ENCODE results near the gene TRMO. TPM values are rescaled to one million over a fixed set of nuclear protein-coding genes. Genes with fewer than 3 reads are reported as not detected.

Gene TRMO
- total RNA-seq, 1 experiment from 2014 or later, result 15.8 TPM

DNA sequence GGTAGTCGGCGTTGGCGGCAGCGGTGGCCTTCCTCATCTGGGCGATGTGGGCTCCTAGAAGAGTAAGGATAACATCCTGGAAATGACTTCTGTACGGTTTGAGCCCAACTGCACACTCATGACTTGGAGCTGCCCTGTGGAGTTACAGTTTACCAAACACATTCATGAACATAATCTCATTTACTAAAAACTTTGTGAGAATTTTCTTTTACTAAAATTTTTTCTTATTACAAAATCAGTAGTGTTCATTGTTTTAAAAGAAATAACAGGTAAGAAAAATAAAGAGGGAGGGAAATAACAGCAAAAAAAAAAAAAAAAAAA lies 63.9 kb downstream of the TRMO start:
- H3K9me2 ChIP-seq (ENCODE audit: insufficient read depth), result no peaks in the 10 kb centered on the region
- no peak overlapping the region for H3K27ac ChIP-seq
- BruUV-seq (replicated peaks), result no TSS peak
- H3K4me2 ChIP-seq, result no peak overlapping the region
- H3K4me1 ChIP-seq (replicated peaks; ENCODE audit: insufficient read depth), result no peaks in the 10 kb centered on the region
- H2AFZ ChIP-seq, result no peak overlapping the region
- H3K27me3 ChIP-seq (ENCODE audit: insufficient read depth, low read depth), result no peaks in the 10 kb centered on the region
- H3K79me2 ChIP-seq (ENCODE audit: low read depth), result no peaks in the 10 kb centered on the region
- H3F3A ChIP-seq (ENCODE audit: insufficient read depth, low read depth), result no peaks in the 10 kb centered on the region
- TF ChIP-seq, protein P1, sequence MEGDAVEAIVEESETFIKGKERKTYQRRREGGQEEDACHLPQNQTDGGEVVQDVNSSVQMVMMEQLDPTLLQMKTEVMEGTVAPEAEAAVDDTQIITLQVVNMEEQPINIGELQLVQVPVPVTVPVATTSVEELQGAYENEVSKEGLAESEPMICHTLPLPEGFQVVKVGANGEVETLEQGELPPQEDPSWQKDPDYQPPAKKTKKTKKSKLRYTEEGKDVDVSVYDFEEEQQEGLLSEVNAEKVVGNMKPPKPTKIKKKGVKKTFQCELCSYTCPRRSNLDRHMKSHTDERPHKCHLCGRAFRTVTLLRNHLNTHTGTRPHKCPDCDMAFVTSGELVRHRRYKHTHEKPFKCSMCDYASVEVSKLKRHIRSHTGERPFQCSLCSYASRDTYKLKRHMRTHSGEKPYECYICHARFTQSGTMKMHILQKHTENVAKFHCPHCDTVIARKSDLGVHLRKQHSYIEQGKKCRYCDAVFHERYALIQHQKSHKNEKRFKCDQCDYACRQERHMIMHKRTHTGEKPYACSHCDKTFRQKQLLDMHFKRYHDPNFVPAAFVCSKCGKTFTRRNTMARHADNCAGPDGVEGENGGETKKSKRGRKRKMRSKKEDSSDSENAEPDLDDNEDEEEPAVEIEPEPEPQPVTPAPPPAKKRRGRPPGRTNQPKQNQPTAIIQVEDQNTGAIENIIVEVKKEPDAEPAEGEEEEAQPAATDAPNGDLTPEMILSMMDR (conservative IDR thresholded peaks at IDR 0.05), result no peak
- no peak for TF ChIP-seq EZH2 (IDR thresholded peaks at IDR 0.05; ENCODE audit: low read depth)
- H3K9me3 ChIP-seq (ENCODE audit: insufficient read depth, low read depth), result no peaks in the 10 kb centered on the region
- intact Hi-C loops (cut with micrococcal nuclease; ENCODE audit: unreplicated experiment), result no loop called here
- DNase-seq, result no peak
- no peaks in the 10 kb centered on the region for H4K20me1 ChIP-seq (ENCODE audit: insufficient read depth)
- ChIA-PET POLR2A (ENCODE audit: unreplicated experiment) (no interaction called here), CTCF (no interaction called here)
- no peak overlapping the region for H3K4me3 ChIP-seq
- no peaks in the 10 kb centered on the region for H3K36me3 ChIP-seq (ENCODE audit: low read depth)

DNA sequence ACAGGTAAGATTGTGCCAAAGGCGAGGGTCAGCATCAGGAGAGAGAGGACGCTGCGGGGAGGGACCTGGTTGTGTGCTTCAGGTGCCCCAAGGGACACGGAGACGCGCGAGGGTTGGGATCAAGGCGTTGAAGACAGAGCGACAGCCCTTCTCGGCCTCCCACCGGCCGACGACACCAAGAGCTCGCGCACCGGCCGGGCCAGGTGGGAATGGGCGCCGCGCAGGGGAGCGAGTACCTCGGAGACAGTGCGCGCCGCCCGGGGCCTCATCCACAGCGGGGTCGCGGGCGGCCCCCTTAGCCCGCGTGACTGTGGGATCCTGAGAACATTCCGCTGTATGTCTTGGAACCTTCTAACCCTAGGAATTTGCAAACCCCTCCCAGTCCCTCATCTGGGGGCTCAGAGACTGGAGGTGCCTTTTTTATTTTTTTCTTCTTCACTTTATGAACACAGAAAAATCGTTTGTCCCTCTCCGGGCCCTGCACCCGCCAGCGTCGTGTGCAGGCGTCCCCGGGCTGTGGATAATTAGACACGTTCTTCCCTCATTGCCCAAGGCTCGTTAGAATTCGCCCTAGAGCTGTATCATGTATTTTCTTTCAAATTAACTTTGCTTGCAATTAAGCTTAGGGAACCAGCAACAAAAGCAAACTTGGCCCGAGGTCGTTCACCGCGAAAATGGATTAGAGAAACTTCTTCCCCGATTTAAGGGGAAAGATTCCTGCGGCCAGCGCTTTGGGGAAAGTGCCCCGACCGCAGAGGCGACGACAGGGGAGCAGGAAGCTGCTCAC lies 64.5 kb downstream of the TRMO start:
- no peaks in the 10 kb centered on the region for H3K9me2 ChIP-seq (ENCODE audit: insufficient read depth)
- peaks cover under 1% of the 10 kb centered on the region; the same call in 1 of the 2 replicates for H3F3A ChIP-seq (ENCODE audit: insufficient read depth, low read depth)
- intact Hi-C loops (cut with micrococcal nuclease; ENCODE audit: unreplicated experiment), result no loop called here
- H3K4me2 ChIP-seq, result no peak overlapping the region
- ChIA-PET CTCF (interaction anchor here (0.6 kb wide), 1 partner anchor 99 kb away, joined by 4 read pairs; no protein-coding TSS in a partner anchor), POLR2A (ENCODE audit: unreplicated experiment) (no interaction called here)
- no peaks in the 10 kb centered on the region for H3K9me3 ChIP-seq (ENCODE audit: insufficient read depth, low read depth)
- TF ChIP-seq, protein P1 (conservative IDR thresholded peaks at IDR 0.05), result no peak
- no peak for TF ChIP-seq EZH2 (IDR thresholded peaks at IDR 0.05; ENCODE audit: low read depth)
- no peak overlapping the region for H3K4me3 ChIP-seq
- DNase-seq, result no peak
- H3K4me1 ChIP-seq (replicated peaks; ENCODE audit: insufficient read depth), result no peaks in the 10 kb centered on the region
- H4K20me1 ChIP-seq (ENCODE audit: insufficient read depth), result no peaks in the 10 kb centered on the region
- H3K27me3 ChIP-seq (ENCODE audit: insufficient read depth, low read depth), result no peaks in the 10 kb centered on the region
- H3K27ac ChIP-seq, result no peak overlapping the region
- no peak overlapping the region for H2AFZ ChIP-seq
- no peaks in the 10 kb centered on the region for H3K79me2 ChIP-seq (ENCODE audit: low read depth)
- BruUV-seq (replicated peaks), result no TSS peak
- no peaks in the 10 kb centered on the region for H3K36me3 ChIP-seq (ENCODE audit: low read depth)

DNA sequence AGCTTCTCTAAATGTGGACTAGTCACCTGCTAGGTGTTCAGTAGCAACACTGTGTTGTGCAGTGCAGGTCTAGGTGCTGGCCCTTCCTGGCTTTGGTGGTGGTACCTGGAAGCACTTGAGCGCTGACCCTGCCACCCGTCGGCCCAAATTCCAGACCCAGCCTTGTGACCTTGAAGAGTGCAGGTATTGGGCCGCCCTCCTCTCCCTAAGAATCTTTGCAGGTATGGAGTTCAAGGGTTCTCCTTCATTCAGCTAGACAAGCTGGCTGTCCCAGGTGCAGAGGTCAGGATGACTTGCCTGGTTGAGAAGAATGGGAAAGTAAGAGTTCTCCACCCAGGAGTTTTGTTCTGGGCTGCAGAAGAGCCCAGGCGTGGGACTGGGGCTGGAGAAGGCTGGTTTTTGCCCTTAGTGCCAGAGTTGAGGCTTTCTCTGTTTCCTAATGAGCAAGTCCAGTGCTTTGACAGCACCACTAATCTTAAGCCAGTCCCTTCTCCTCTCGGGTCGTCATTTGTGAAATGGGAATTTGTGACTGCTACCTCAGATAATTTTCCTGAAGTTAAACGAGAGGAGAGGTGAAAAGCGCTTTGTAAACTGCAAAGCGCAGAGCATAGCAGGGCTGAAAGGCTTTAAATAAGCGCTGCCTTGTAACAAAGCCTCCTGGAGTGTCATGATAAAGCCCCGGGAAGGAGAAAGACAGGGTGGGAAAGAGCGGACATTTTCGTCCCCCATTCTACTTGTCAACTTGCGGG lies 65.3 kb downstream of the TRMO start:
- POLR2A ChIA-PET (ENCODE audit: unreplicated experiment), result no interaction called here
- Histone ChIP-seq H4K20me1 (ENCODE audit: insufficient read depth) (no peaks in the 10 kb centered on the region), H3K27me3 (ENCODE audit: insufficient read depth, low read depth) (no peaks in the 10 kb centered on the region), H3K9me2 (ENCODE audit: insufficient read depth) (no peaks in the 10 kb centered on the region), H2AFZ (no peak overlapping the region), H3K9me3 (ENCODE audit: insufficient read depth, low read depth) (no peaks in the 10 kb centered on the region), H3K4me1 (replicated peaks; ENCODE audit: insufficient read depth) (no peaks in the 10 kb centered on the region), H3K27ac (no peak overlapping the region), H3K36me3 (ENCODE audit: low read depth) (no peaks in the 10 kb centered on the region), H3K4me3 (no peak overlapping the region), H3F3A (ENCODE audit: insufficient read depth, low read depth) (peaks cover 5% of the 10 kb centered on the region; the same call in 1 of the 2 replicates), H3K4me2 (no peak overlapping the region), H3K79me2 (ENCODE audit: low read depth) (no peaks in the 10 kb centered on the region)
- no peak for TF ChIP-seq EZH2 (IDR thresholded peaks at IDR 0.05; ENCODE audit: low read depth)
- TF ChIP-seq, protein P1 (conservative IDR thresholded peaks at IDR 0.05), result no peak
- CTCF ChIA-PET, result interaction anchor here (0.6 kb wide), 1 partner anchor 98 kb away, joined by 4 read pairs; no protein-coding TSS in a partner anchor
- no peak for DNase-seq
- BruUV-seq (replicated peaks), result no TSS peak
- intact Hi-C loops (cut with micrococcal nuclease; ENCODE audit: unreplicated experiment), result no loop called here

All from PC-9 (cell line).